Stimulated activated CD8-positive, alpha-beta memory T cell treated with anti-CD3 and anti-CD28 coated beads, Interleukin-4, amount 100 ng/mL, for 1 hour (primary cell): Measurements from ENCODE around the gene ADRB2.
"Not testable (repeated sequence)": the region's sequence is repeated elsewhere in the genome, so short reads cannot be mapped to it uniquely, and the experiment has no call there.

Experiments used
- DNase-seq, 2 donors: peaks; one replicate each; pipeline ENCODE4 v3.0.0-alpha.2; 2020; ENCODE audit warnings: low read depth in 2 of 2, low spot score in 1 of 2

Gene ADRB2

GRCh38 chr5:148826053-148826738 is at the start of gene ADRB2:
TSS of gene ADRB2 (plus strand) at chr5:148826611. CDS start at chr5:148826832, 221 bp downstream.
- peak; percentile 71 to 77 for DNase-seq

- DNase-seq, result no peak
These were observed 49.6 kb upstream of the ADRB2 start for GRCh38 chr5:148776780-148777179.

GRCh38 chr5:148778882-148779281 is 47.5 kb upstream of the ADRB2 start:
- no peak for DNase-seq

DNA sequence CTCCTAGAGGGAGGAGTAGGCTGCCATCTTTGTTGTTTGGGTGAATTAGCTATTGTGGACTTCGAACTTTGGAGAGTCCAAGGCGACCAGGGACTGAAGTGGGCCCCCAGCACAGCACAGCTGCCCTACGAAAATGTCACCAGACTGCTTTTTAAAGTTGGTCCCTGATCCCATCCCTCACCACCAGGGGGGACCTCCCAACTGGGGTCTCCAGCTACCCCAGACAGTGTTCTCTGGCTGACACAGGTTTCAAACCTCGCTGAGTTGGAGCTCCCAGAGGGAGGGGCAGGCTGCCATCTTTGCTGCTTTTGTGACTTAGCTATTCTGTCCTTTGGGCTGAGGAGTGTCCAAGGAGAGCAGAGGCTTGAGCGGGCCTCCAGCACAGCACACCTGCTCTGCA is 45.7 kb upstream of the ADRB2 start:
- no peak for DNase-seq

GRCh38 chr5:148781766-148782165 is 44.6 kb upstream of the ADRB2 start:
- DNase-seq, result no peak

GRCh38 chr5:148785223-148785622 is 41.2 kb upstream of the ADRB2 start:
- DNase-seq, result no peak

DNA sequence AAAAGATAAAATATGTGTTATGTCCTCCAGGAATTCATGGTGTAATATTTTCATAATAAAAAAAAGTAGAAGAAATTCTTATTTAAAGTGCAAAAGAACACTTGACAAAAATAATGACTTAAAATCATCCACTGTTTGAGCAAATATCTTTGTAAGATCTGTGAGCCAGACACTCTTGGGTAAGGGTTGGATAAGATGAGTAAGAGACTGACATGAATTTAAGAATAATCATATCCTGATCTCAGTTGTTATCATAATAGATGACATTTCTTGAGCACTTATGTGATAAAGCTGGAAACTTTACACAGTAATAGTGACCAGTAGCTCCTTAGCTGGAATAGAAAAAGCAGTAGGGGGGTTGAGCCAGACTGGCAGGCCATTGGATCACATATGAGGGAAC is 40.0 kb upstream of the ADRB2 start:
- no peak for DNase-seq

GRCh38 chr5:148788636-148789035 is 37.8 kb upstream of the ADRB2 start:
- no peak for DNase-seq

DNA sequence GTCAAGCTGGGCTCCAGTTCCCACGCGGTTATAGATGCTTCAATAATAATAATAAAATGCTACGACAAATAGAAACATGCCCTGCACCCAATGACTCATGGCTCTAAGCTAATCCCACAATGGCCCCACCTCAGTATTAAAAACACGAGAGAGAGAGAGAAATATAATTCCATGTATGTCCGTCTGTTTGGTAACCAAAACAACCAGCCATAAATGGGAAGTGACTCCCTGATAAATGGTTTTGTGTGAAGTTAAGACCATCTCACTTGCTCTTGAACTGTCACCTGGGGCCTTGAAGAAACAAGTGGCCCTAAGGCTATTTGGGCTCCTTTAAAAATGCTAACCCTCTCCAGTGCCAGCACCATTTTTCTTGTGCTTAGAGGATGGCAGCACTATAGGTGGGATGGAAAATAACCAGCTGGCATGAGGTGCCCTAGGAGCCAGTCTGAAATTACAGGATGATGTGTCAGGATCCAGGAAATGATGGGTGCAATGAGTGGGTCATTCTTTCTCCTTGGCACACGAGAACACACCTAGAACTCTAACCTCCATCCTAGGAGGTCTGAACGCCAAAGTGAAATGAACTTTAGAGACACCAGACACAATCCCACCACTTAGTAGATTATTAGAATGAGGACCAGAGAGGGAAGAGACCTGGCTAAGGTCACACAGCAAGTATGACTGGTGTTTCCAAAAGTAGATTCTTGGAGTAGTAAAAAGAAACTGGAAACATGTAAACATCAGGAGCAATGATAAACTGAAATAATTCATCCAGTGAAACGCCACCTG is 35.7 kb upstream of the ADRB2 start:
- no peak for DNase-seq

- DNase-seq, result no peak
These were observed 35.1 kb upstream of the ADRB2 start for GRCh38 chr5:148791334-148791667.

DNA sequence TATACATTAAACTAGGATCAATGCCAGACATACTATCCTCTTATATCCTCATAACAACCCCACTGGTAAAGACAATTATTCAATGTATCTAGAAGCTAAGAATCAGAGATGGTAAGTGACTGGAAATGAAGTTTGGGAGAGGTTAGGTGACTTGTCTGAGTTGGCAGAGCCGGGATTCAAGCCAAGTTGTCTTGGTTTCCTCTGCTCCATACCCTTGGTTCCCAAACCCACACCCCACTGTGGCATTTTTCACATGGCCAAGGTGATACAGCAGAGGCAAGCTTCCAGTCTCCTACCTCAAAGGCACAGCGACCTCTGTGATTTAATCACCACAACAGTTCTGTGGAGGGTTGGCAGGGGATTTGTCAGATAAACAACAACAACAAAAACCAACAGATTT is 34.7 kb upstream of the ADRB2 start:
- DNase-seq, result no peak

- DNase-seq, result no peak
These were observed 33.7 kb upstream of the ADRB2 start for GRCh38 chr5:148792744-148793143.

DNA sequence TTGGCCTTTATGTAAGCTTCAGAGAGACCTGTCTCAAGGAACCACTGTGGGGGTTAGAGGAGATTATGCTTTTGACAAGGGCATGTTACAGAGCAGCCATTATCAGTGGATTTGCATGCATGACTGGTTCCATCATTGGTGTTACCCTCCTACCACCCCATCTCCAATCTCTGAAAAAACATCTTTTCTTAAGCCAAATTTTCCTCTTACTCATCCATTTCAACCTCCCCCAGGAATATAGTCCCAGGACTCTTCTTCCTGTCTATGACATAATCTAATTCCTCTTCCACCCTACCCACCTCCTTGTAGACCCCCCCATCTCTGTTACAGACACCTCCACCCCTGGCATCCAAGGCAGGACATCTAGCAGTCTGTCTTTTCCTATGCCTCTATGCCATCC is 33.1 kb upstream of the ADRB2 start:
- DNase-seq, result no peak

GRCh38 chr5:148794275-148794674 is 32.1 kb upstream of the ADRB2 start:
- DNase-seq, result no peak

DNA sequence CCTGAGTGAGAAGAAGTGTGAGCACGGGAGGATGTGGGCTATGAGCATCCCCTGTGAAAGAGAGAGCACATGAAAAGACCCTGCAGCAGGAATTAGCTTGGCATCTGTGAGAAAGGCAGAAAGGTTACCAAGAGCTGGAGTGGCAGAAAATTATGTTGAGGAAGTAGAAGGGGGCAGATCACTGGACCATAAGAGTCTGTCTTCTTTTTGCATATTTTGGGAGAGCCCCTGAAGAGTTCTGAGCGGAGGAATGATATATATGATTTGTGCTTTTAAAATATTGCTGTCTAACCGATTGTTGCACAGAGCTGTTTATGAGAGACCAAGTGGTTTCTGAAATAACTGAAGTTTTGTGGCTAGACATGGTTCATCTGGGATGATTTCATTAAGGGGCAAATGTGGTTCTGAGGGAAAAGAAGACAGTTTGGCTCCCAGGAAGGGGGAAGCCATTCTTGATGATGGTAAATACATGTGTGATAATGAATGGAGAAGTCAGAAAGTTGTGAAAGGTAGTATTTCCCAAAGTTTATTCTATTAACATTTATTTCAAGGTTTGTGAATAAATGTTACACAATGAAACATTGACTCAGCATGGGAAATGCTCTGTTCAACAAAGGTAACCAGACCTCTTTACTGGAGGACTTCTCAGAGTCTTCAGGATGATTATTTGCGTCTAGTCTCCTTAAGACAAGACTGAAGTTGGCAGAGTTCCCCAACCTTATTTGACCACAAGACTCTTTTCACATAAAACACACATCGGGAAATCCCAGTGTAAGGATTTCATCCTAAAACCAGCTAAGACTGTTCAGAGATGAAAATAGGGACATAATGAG is 31.5 kb upstream of the ADRB2 start:
- DNase-seq, result no peak

DNA sequence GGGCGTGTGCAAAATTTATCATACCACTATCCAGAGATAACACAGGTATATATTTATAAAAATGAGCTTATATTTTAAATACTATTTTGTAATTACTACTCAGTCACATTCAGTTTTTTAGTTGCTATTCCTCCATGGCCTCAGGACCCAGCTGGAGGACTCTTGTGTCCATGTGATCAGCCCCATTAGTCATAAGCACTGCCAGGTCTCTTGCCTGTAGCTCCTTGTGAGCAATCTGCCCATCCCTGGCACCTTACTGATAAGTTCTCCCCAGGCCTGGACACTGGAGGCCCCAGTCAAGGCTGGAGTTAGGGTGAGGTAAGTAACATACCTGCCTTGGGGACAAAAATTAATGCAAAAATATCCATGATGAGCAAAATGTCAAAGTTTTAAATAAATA is 29.5 kb upstream of the ADRB2 start:
- DNase-seq, result no peak

- no peak for DNase-seq
These were observed 27.6 kb upstream of the ADRB2 start for GRCh38 chr5:148798786-148799185.

- DNase-seq, result no peak
These were observed 26.5 kb upstream of the ADRB2 start for GRCh38 chr5:148799737-148800527.

DNA sequence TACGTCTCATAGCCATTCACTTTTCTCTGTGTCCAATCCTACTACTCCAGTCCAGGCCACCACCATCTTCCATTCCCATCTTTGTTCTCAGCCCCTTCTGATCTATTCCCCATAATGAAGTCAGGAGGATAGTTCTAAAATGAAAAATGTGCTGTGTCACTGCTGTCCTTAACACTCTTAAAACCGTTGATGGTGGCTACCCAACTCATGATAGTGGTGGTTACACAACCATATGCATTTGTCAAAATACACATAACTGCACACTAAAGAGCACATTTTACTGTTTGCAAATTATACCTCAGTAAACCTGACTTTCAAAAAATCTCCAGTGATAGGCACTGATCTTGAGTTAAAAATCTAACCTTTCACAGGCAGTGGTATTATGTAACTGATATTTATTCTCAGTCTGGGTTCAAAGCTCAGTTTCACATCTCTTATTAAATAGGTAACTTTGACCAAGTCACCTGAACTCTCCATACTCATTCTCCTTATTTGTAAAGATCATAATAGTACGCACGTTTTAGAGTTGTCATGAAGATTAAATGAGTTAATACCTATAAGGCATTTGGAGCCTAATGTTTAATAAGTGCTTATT is 24.6 kb upstream of the ADRB2 start:
- no peak for DNase-seq

DNA sequence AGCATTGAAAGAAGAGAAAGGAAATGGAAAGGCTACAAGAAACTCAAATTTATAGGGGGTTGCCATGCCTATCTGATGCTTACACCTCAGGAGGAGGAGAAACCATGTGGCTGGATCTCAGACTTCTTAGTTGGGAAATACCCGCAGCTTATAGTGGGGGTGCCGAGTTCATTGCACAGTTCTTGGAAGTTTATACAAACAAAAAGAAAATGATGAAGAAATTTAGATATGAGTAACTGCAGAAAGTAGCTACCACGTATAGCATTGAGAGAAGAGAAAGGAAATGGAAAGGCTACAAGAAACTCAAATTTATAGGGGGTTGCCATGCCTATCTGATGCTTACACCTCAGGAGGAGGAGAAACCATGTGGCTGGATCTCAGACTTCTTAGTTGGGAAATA is 23.0 kb upstream of the ADRB2 start:
- not testable (repeated sequence) for DNase-seq

DNA sequence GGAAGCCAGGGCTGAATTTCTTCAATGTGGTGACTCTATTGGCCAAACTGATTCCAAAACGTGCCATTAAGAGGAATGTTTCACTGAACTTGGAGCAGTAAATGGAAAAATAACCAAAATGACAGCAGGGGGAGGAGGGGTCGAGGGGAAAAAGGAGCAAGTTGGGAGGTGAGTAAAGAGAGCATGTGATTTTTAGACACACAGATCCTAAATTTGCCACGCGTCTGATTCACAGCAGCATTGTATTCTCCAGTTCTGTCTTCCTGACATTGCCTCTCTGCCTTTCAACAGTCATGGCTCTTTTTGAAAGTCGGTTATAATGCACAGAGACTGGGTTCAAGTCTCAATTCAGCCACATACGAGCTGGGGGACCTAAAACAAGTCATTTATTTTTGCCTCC is 22.0 kb upstream of the ADRB2 start:
- no peak for DNase-seq
